ENCODE results near the gene SORCS2.

- no peak for TF ChIP-seq EZH2 (IDR thresholded peaks at IDR 0.05; ENCODE audit: insufficient read depth, poor library complexity, severe bottlenecking)
- no peak for TF ChIP-seq EZH2phosphoT487 (IDR thresholded peaks at IDR 0.05; ENCODE audit: insufficient read depth, low read depth)
Observed at GRCh38 chr4:7278071-7278765, 85.9 kb downstream of the SORCS2 start.

Data from GM23248 (cell line).